Measurements from ENCODE around the gene KIAA0040.
"Not testable (repeated sequence)": the region's sequence is repeated elsewhere in the genome, so short reads cannot be mapped to it uniquely, and the experiment has no call there.

Gene KIAA0040

GRCh38 chr1:175120511-175120910 is 72.1 kb downstream of the KIAA0040 start:
- Mint-ChIP-seq H3K27ac (no peak overlapping the region), H3K9me3 (no peaks in the 10 kb centered on the region), H3K4me1 (no peaks in the 10 kb centered on the region), H3K36me3 (no peaks in the 10 kb centered on the region), H3K27me3 (no peaks in the 10 kb centered on the region), H3K4me3 (no peak overlapping the region)

- no peaks in the 10 kb centered on the region for H3K27me3 Mint-ChIP-seq
- H3K27ac Mint-ChIP-seq = no peak overlapping the region
- H3K9me3 Mint-ChIP-seq = peaks cover 3% of the 10 kb centered on the region
- H3K36me3 Mint-ChIP-seq = peaks cover 1% of the 10 kb centered on the region
- no peaks in the 10 kb centered on the region for H3K4me1 Mint-ChIP-seq
- H3K4me3 Mint-ChIP-seq = no peak overlapping the region
These were observed 73.9 kb downstream of the KIAA0040 start for GRCh38 chr1:175118375-175119367.

GRCh38 chr1:175116903-175117302 is 75.7 kb downstream of the KIAA0040 start:
- Mint-ChIP-seq H3K4me1 (no peaks in the 10 kb centered on the region), H3K27ac (no peak overlapping the region), H3K4me3 (no peak overlapping the region), H3K27me3 (no peaks in the 10 kb centered on the region), H3K36me3 (peaks cover 6% of the 10 kb centered on the region), H3K9me3 (peaks cover 16% of the 10 kb centered on the region)

- Mint-ChIP-seq H3K27ac (no peak overlapping the region), H3K27me3 (no peaks in the 10 kb centered on the region), H3K4me1 (no peaks in the 10 kb centered on the region), H3K9me3 (peaks cover 21% of the 10 kb centered on the region), H3K4me3 (no peak overlapping the region), H3K36me3 (peaks cover 8% of the 10 kb centered on the region)
These were observed 76.3 kb downstream of the KIAA0040 start for GRCh38 chr1:175116210-175116798.

- Mint-ChIP-seq H3K4me1 (no peaks in the 10 kb centered on the region), H3K9me3 (peaks cover 21% of the 10 kb centered on the region), H3K36me3 (peaks cover 8% of the 10 kb centered on the region), H3K4me3 (no peak overlapping the region), H3K27me3 (peaks cover 1% of the 10 kb centered on the region), H3K27ac (no peak overlapping the region)
These were observed 77.6 kb downstream of the KIAA0040 start for GRCh38 chr1:175114996-175115395.

- H3K9me3 Mint-ChIP-seq = peaks cover 15% of the 10 kb centered on the region
- not testable (repeated sequence) for H3K27me3 Mint-ChIP-seq, H3K4me3 Mint-ChIP-seq, H3K4me1 Mint-ChIP-seq, H3K36me3 Mint-ChIP-seq, H3K27ac Mint-ChIP-seq
These were observed 84.2 kb downstream of the KIAA0040 start for GRCh38 chr1:175108331-175108820.
